ENCODE data around the gene LSM10.

DNA sequence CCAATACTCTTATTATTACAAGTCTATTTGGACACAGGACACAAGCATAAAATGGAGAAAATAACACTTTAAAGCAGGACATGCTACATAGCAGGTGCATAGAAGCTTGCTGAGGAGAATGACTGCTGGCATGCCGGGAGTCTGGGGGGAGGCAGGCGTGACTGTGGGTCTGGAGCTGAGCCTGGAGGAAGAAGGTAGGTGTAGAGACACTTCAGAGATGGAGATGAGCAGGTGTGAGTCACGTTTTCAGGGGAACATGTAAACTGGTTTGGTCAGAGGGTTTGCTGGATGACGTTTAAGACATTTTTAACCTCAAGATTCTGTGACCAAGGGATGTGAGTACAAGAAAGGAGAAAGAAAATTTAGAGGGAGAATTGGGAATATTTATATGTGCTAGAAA is 28.1 kb upstream of the LSM10 start:
- TF ChIP-seq, protein P1, sequence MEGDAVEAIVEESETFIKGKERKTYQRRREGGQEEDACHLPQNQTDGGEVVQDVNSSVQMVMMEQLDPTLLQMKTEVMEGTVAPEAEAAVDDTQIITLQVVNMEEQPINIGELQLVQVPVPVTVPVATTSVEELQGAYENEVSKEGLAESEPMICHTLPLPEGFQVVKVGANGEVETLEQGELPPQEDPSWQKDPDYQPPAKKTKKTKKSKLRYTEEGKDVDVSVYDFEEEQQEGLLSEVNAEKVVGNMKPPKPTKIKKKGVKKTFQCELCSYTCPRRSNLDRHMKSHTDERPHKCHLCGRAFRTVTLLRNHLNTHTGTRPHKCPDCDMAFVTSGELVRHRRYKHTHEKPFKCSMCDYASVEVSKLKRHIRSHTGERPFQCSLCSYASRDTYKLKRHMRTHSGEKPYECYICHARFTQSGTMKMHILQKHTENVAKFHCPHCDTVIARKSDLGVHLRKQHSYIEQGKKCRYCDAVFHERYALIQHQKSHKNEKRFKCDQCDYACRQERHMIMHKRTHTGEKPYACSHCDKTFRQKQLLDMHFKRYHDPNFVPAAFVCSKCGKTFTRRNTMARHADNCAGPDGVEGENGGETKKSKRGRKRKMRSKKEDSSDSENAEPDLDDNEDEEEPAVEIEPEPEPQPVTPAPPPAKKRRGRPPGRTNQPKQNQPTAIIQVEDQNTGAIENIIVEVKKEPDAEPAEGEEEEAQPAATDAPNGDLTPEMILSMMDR (IDR thresholded peaks at IDR 0.05), result no peak
- no peak for TF ChIP-seq POLR2A (IDR thresholded peaks at IDR 0.05)
- no peak for TF ChIP-seq POLR2AphosphoS5 (IDR thresholded peaks at IDR 0.05; ENCODE audit: insufficient read depth in 1 of 2, low read depth in 1 of 2)

Data from vagina (tissue), 2 donors.